ENCODE data around the gene DDA1. TPM values are rescaled to one million over a fixed set of nuclear protein-coding genes. Genes with fewer than 3 reads are reported as not detected.

The DDA1 gene
- total and polyA plus RNA-seq, 2 of the 13 experiments (the other 11 are each of a cell fraction or from before 2014, with no cell fraction given): 24.5 to 26.0 TPM

DNA sequence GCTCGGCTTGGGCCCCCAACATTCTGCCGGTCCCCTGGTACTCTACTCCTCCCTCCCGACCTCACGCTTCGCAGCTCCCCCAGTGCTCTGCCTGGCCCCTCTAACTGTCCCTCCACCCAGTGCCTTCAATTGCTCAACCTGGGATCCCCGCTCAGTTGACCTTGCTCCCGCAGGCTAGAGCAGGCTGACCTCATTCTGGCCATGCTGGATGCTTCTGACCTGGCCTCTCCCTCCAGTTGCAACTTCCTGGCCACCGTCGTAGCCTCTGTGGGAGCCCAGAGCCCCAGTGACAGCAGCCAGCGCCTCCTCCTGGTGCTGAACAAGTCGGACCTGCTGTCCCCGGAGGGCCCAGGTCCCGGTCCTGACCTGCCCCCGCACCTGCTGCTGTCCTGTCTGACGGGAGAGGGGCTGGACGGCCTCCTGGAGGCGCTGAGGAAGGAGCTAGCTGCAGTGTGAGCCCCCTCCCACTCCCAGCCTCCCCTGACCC is 31.6 kb downstream of the DDA1 start (continued):
- peak; percentile 55; the same call in 1 of the 2 replicates for TF ChIP-seq ARHGAP35 (CRISPR knock-in tag; IDR thresholded peaks at IDR 0.05; ENCODE audit: borderline replicate concordance)
- TF ChIP-seq ZNF546 (CRISPR knock-in tag; conservative IDR thresholded peaks at IDR 0.05): 0 out of 2 replicates have a peak, but pooled peaks have one; percentile 56
- TF ChIP-seq, protein P1, sequence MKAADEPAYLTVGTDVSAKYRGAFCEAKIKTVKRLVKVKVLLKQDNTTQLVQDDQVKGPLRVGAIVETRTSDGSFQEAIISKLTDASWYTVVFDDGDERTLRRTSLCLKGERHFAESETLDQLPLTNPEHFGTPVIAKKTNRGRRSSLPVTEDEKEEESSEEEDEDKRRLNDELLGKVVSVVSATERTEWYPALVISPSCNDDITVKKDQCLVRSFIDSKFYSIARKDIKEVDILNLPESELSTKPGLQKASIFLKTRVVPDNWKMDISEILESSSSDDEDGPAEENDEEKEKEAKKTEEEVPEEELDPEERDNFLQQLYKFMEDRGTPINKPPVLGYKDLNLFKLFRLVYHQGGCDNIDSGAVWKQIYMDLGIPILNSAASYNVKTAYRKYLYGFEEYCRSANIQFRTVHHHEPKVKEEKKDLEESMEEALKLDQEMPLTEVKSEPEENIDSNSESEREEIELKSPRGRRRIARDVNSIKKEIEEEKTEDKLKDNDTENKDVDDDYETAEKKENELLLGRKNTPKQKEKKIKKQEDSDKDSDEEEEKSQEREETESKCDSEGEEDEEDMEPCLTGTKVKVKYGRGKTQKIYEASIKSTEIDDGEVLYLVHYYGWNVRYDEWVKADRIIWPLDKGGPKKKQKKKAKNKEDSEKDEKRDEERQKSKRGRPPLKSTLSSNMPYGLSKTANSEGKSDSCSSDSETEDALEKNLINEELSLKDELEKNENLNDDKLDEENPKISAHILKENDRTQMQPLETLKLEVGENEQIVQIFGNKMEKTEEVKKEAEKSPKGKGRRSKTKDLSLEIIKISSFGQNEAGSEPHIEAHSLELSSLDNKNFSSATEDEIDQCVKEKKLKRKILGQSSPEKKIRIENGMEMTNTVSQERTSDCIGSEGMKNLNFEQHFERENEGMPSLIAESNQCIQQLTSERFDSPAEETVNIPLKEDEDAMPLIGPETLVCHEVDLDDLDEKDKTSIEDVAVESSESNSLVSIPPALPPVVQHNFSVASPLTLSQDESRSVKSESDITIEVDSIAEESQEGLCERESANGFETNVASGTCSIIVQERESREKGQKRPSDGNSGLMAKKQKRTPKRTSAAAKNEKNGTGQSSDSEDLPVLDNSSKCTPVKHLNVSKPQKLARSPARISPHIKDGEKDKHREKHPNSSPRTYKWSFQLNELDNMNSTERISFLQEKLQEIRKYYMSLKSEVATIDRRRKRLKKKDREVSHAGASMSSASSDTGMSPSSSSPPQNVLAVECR (CRISPR knock-in tag; IDR thresholded peaks at IDR 0.05; ENCODE audit: borderline replicate concordance): peak; percentile 79; the same call in 1 of the 2 replicates
- TF ChIP-seq, protein P2, sequence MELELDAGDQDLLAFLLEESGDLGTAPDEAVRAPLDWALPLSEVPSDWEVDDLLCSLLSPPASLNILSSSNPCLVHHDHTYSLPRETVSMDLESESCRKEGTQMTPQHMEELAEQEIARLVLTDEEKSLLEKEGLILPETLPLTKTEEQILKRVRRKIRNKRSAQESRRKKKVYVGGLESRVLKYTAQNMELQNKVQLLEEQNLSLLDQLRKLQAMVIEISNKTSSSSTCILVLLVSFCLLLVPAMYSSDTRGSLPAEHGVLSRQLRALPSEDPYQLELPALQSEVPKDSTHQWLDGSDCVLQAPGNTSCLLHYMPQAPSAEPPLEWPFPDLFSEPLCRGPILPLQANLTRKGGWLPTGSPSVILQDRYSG (CRISPR knock-in tag; IDR thresholded peaks at IDR 0.05): no peak
- TF ChIP-seq NCOA1 (CRISPR knock-in tag; IDR thresholded peaks at IDR 0.05): no peak
- TF ChIP-seq CEBPG (CRISPR knock-in tag; IDR thresholded peaks at IDR 0.05): peak; percentile 91
- TF ChIP-seq SOX5 (CRISPR knock-in tag; IDR thresholded peaks at IDR 0.05; ENCODE audit: borderline replicate concordance): peak; percentile 18; the same call in 1 of the 2 replicates
- no peak for TF ChIP-seq MBNL3 (CRISPR knock-in tag; conservative IDR thresholded peaks at IDR 0.05)
- peak; percentile 73; the same call in 1 of the 2 replicates for TF ChIP-seq ZBTB7A (CRISPR knock-in tag; IDR thresholded peaks at IDR 0.05)
- no peak for TF ChIP-seq ZNF503 (CRISPR knock-in tag; IDR thresholded peaks at IDR 0.05)
- TF ChIP-seq MTA1 (CRISPR knock-in tag; IDR thresholded peaks at IDR 0.05; ENCODE audit: borderline replicate concordance): peak; percentile 76; the same call in 1 of the 2 replicates
- TF ChIP-seq HNF4G (IDR thresholded peaks at IDR 0.05; ENCODE audit: borderline replicate concordance, low read depth, low read length): no peak
- TF ChIP-seq HNF4G (CRISPR knock-in tag; IDR thresholded peaks at IDR 0.05; ENCODE audit: borderline replicate concordance, low read depth): 0 out of 2 replicates have a peak, but pooled peaks have one; percentile 53
- TF ChIP-seq EZH2 (conservative IDR thresholded peaks at IDR 0.05; ENCODE audit: low read depth, low read length): no peak
- peak; percentile 69; the same call in 1 of the 2 replicates for TF ChIP-seq HNF4A (CRISPR knock-in tag; IDR thresholded peaks at IDR 0.05)
- no peak for TF ChIP-seq NONO (IDR thresholded peaks at IDR 0.05)
- TF ChIP-seq NONO (CRISPR knock-in tag; conservative IDR thresholded peaks at IDR 0.05): peak; percentile 71
- TF ChIP-seq CBX5 (CRISPR knock-in tag; IDR thresholded peaks at IDR 0.05; ENCODE audit: borderline replicate concordance): no peak
- no peak for TF ChIP-seq HNF1A (IDR thresholded peaks at IDR 0.05; ENCODE audit: low read depth)
- TF ChIP-seq HNF1A (CRISPR knock-in tag; IDR thresholded peaks at IDR 0.05; ENCODE audit: borderline replicate concordance): peak; percentile 41; the same call in 1 of the 2 replicates
